ENCODE data around the gene ACTG2. TPM values are rescaled to one million over a fixed set of nuclear protein-coding genes. Genes with fewer than 3 reads are reported as not detected.
"Not testable (repeated sequence)": the region's sequence is repeated elsewhere in the genome, so short reads cannot be mapped to it uniquely, and the experiment has no call there.

The ACTG2 gene
- total RNA-seq, 1 donor = 59.6 TPM

- TF ChIP-seq CTCF (IDR thresholded peaks at IDR 0.05; ENCODE audit: insufficient read depth, low read depth, low read length) = no peak
- no peak for DNase-seq (ENCODE audit: low read depth)
- no peak overlapping the region for H3K4me3 ChIP-seq (ENCODE audit: low read depth, low read length)
These were observed 5.1 kb downstream of the ACTG2 start for GRCh38 chr2:73897934-73898333.

GRCh38 chr2:73899801-73900336 lies 7.1 kb downstream of the ACTG2 start:
- H3K4me3 ChIP-seq (ENCODE audit: low read depth, low read length) = no peak overlapping the region
- no peak for TF ChIP-seq CTCF (IDR thresholded peaks at IDR 0.05; ENCODE audit: insufficient read depth, low read depth, low read length)
- no peak for DNase-seq (ENCODE audit: low read depth)

DNA sequence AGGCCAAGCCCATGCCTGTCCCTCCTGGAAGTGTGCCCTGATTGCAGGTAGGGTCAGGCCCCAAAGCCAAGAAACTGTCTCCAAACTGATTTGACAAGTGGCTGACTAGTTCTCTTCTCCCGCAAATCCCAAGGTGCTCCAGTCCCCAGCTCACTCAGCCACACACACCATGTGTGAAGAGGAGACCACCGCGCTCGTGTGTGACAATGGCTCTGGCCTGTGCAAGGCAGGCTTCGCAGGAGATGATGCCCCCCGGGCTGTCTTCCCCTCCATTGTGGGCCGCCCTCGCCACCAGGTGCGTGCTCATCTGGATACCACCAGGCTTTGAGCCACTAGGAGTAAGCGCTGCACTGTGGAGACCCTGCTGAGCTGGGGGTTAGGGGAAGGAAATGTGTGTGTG lies 8.3 kb downstream of the ACTG2 start:
- TF ChIP-seq CTCF (IDR thresholded peaks at IDR 0.05; ENCODE audit: insufficient read depth, low read depth, low read length) = no peak
- DNase-seq (ENCODE audit: low read depth) = no peak
- no peak overlapping the region for H3K4me3 ChIP-seq (ENCODE audit: low read depth, low read length)

DNA sequence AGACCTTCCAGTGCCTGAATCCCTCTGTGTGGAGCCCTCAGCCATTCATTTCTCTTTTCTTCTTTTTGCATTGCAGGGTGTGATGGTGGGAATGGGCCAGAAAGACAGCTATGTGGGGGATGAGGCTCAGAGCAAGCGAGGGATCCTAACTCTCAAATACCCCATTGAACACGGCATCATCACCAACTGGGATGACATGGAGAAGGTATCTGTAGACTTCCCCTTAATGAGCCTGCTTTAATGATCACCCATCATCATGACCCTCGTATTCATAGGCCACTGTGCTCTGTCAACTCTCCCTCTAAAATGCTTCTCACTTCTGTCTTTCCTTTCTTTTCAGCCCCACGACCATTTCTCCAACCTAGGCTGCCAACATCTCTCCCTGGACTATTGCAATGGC lies 9.5 kb downstream of the ACTG2 start:
- TF ChIP-seq CTCF (IDR thresholded peaks at IDR 0.05; ENCODE audit: insufficient read depth, low read depth, low read length) = no peak
- no peak for DNase-seq (ENCODE audit: low read depth)
- no peak overlapping the region for H3K4me3 ChIP-seq (ENCODE audit: low read depth, low read length)

DNA sequence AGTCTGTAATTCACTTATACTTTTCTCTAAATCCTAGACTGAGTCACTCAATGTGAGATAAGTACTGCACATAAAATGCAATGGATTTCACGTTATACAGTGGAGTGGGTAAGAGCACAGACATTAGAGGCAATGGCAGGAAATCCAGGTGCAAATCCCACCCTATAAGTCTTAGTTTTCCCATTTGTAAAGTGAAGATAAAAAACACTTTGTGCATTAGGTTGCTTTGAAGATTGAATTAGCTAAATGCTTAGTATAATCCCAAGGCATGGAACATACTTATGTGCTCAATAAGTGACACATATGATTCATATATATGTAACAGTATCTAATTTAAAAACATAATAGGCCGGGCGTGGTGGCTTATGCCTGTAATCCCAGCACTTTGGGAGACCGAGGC lies 10.5 kb downstream of the ACTG2 start:
- no peak for DNase-seq (ENCODE audit: low read depth)
- H3K4me3 ChIP-seq (ENCODE audit: low read depth, low read length) = no peak overlapping the region
- no peak for TF ChIP-seq CTCF (IDR thresholded peaks at IDR 0.05; ENCODE audit: insufficient read depth, low read depth, low read length)

- DNase-seq (ENCODE audit: low read depth); H3K4me3 ChIP-seq (ENCODE audit: low read depth, low read length): not testable (repeated sequence)
These were observed 11.3 kb downstream of the ACTG2 start for GRCh38 chr2:73903949-73904613.

DNA sequence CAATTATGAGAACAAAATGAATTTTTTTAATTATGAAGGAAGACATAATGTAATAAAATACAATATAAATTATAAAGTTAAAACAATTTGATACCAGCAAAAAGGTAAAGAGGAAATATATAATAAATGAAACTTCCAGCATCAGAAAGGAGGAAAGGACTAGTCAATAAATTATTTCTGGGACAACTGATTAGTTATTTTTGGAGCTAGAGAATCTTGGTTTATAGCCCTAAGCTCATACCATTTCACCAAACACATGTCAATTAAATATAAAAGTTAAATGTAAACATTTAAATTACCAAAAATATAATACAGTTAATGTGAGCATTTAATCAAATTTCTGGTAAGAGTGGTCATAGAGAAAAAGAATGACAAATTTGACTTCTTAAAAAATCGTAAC lies 12.1 kb downstream of the ACTG2 start:
- no peak for TF ChIP-seq CTCF (IDR thresholded peaks at IDR 0.05; ENCODE audit: insufficient read depth, low read depth, low read length)
- DNase-seq (ENCODE audit: low read depth) = no peak

More for the DNA sequence above, 12.1 kb downstream of the ACTG2 start:
- H3K4me3 ChIP-seq (ENCODE audit: low read depth, low read length) = no peak overlapping the region

All from fibroblast of villous mesenchyme (primary cell).